ENCODE measurements around the gene ZNF134. TPM values are rescaled to one million over a fixed set of nuclear protein-coding genes. Genes with fewer than 3 reads are reported as not detected.

Gene ZNF134
- polyA plus RNA-seq, 3 donors from 2014 or later: 12.8 to 13.9 (median 13.1) TPM

Other genes starting within 250 kb of the ZNF134 start
- gene ZNF548, start 224.4 kb upstream of the ZNF134 start, polyA plus RNA-seq: 10 to 100 TPM; 13.4 to 16.1 (median 15.9) TPM
- 1 to 10 TPM; 4.2 to 5.4 (median 4.3) TPM for gene ZNF17, start 203.1 kb upstream of the ZNF134 start, polyA plus RNA-seq
- gene ZNF749, start 178.9 kb upstream of the ZNF134 start, polyA plus RNA-seq: 10 to 100 TPM in 2 of 3 donors, 1 to 10 TPM in 1; 4.1 to 41.0 (median 27.0) TPM
- not detected for gene VN1R1, start 157.1 kb upstream of the ZNF134 start, polyA plus RNA-seq
- gene ZNF772, start 136.7 kb upstream of the ZNF134 start, polyA plus RNA-seq: 1 to 10 TPM in 2 of 3 donors, not detected in 1; 2.2 to 2.3 TPM
- 1 to 10 TPM; 1.4 to 5.8 (median 2.1) TPM for gene ZNF419, start 126.5 kb upstream of the ZNF134 start, polyA plus RNA-seq
- 10 to 100 TPM in 1 of 3 donors, 1 to 10 TPM in 2; 3.1 to 14.1 (median 3.3) TPM for gene ZNF773, start 114.3 kb upstream of the ZNF134 start, polyA plus RNA-seq
- 1 to 10 TPM; 3.1 to 7.1 (median 6.9) TPM for gene ZNF549, start 86.9 kb upstream of the ZNF134 start, polyA plus RNA-seq
- 1 to 10 TPM; 1.5 to 7.9 (median 5.3) TPM for gene ZNF550, start 54.4 kb upstream of the ZNF134 start, polyA plus RNA-seq
- 1 to 10 TPM; 3.2 to 6.2 (median 4.1) TPM for gene ZNF416, start 35.3 kb upstream of the ZNF134 start, polyA plus RNA-seq
- 1 to 10 TPM; 4.0 to 8.9 (median 5.5) TPM for gene ZIK1, start 30.1 kb upstream of the ZNF134 start, polyA plus RNA-seq
- gene ZNF530, start 14.4 kb upstream of the ZNF134 start, polyA plus RNA-seq: 1 to 10 TPM; 2.9 to 8.0 (median 5.2) TPM
- 10 to 100 TPM; 10.2 to 26.4 (median 20.5) TPM for gene ZNF211, start 18.9 kb downstream of the ZNF134 start, polyA plus RNA-seq
- gene ZSCAN4, start 54.7 kb downstream of the ZNF134 start, polyA plus RNA-seq: under 1 TPM in 1 of 3 donors, not detected in 2; 0.27 TPM
- gene ZNF551, start 67.7 kb downstream of the ZNF134 start, polyA plus RNA-seq: 1 to 10 TPM; 5.6 to 6.9 (median 6.0) TPM
- 1 to 10 TPM; 1.6 to 4.2 (median 3.2) TPM for gene ZNF154, start 95.0 kb downstream of the ZNF134 start, polyA plus RNA-seq
- gene ZNF671, start 113.4 kb downstream of the ZNF134 start, polyA plus RNA-seq: 10 to 100 TPM; 13.5 to 21.8 (median 18.0) TPM
- 1 to 10 TPM; 5.0 to 7.3 (median 5.9) TPM for gene ZNF776, start 132.6 kb downstream of the ZNF134 start, polyA plus RNA-seq
- 10 to 100 TPM in 2 of 3 donors, 1 to 10 TPM in 1; 8.1 to 14.6 (median 10.4) TPM for gene ZNF586, start 155.4 kb downstream of the ZNF134 start, polyA plus RNA-seq
- gene ZNF552, start 200.7 kb downstream of the ZNF134 start, polyA plus RNA-seq: 1 to 10 TPM; 4.4 to 6.7 (median 5.2) TPM
- 1 to 10 TPM in 2 of 3 donors, not detected in 1; 1.3 to 1.4 TPM for gene ZNF587B, start 216.1 kb downstream of the ZNF134 start, polyA plus RNA-seq
- 1 to 10 TPM in 2 of 3 donors, not detected in 1; 1.9 to 8.1 TPM for gene ZNF587, start 235.6 kb downstream of the ZNF134 start, polyA plus RNA-seq